ENCODE results near the gene ZC3HAV1L. TPM values are rescaled to one million over a fixed set of nuclear protein-coding genes. Genes with fewer than 3 reads are reported as not detected.
A peak's percentile ranks its signal among the peaks of the same experiment; 100 is the strongest.

Gene ZC3HAV1L
- 27.3 TPM for total RNA-seq (2021; ENCODE audit: unreplicated experiment)
- 8.3 TPM for polyA plus RNA-seq (2012; ENCODE audit: insufficient read length)
- percentile 86 among the genes with signal in this experiment for Bru-seq, nascent RNA
- percentile 94 among the genes with signal in this experiment for BruChase-seq, experiment 1, labeled RNA remaining after a 2-hour chase
- percentile 93 among the genes with signal in this experiment for BruChase-seq, experiment 2, labeled RNA remaining after a 6-hour chase
- long read RNA-seq: 0 reads

DNA sequence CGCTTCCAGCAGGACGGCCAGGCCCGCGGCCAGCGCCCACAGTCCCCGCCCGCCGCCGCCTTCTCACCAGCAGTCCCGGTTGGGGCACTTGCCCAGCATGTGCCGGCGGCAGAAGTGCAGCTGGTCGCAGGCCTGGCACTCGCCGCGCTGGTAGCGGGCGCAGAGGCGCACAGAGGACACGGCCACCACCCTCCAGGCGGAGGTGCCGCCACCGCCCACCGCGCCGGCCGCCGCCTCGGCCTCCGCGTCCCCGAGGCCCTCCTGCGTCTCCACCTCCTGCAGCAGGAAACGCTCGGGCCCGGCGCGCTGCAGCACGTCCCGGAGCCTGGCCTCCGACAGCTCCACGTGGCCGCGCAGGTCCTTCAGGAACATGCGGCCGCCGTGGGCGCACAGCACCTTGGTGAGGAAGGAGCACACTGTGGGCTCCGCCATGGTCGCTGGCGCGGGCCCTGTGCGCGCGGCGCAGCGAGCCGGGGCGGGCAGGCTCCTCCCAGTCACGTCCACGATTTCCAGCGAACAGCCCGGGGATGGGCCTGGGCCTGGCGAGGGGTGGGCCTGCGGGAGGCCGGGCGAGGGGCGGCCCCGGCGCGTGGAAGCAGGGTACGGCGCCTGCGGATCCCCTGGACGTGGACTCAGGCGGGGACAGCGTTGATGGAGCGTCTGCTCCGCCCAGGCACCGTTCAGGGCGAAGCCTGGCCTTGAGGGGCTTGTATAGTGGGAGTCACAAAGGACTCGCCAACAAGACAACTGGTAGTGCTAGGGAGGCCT is at the start of gene ZC3HAV1L:
TSS of gene ZC3HAV1L (minus strand) at position 457 of the 768 bp plus-strand sequence. CDS start at position 432, 25 bp downstream.
- Histone ChIP-seq H3K36me3 (ENCODE audit: control insufficient read depth, insufficient read depth, low read length) (peaks cover 6% of the 10 kb centered on the region), H3K27ac (ENCODE audit: low read length) (peak within 1 kb of the TSS; percentile 92), H3K4me1 (ENCODE audit: control insufficient read depth, insufficient read depth, low read length) (peaks cover 15% of the 10 kb centered on the region), H3K27me3 (ENCODE audit: control insufficient read depth, insufficient read depth, low read length) (no peaks in the 10 kb centered on the region), H3K4me3 (ENCODE audit: low read depth in 2 of 2, low read length in 2 of 2) (peak within 1 kb of the TSS; percentile 76 to 78), H3K9me3 (ENCODE audit: control insufficient read depth, insufficient read depth, low read depth, low read length) (no peaks in the 10 kb centered on the region)
- TF ChIP-seq SIN3A (IDR thresholded peaks at IDR 0.05; ENCODE audit: borderline replicate concordance, insufficient read depth, low read depth, low read length) (peak; percentile 20; the same call in 1 of the 2 replicates), REST (IDR thresholded peaks at IDR 0.05; ENCODE audit: insufficient read depth in 1 of 2, low read depth in 2 of 2, low read length in 1 of 2) (peak in 1 of 2 experiments; percentile 19; a peak in 1 of 4 replicates), TCF7L2 (IDR thresholded peaks at IDR 0.05; ENCODE audit: low read depth, low read length) (no peak), POLR2AphosphoS5 (IDR thresholded peaks at IDR 0.05; ENCODE audit: low read depth, low read length) (peak; percentile 77)
- no peak for DNase-seq (ENCODE audit: low read depth, low spot score)
- peak; percentile 97 for ATAC-seq
- no TSS peak for BruUV-seq (replicated peaks)
- intact Hi-C loops (cut with micrococcal nuclease; ENCODE audit: unreplicated experiment): no loop called here
- CTCF ChIA-PET: interaction anchor here (1.0 kb wide), 1 partner anchor 19 kb away, joined by 3 read pairs; no protein-coding TSS in a partner anchor
- in situ Hi-C loops (cut with HindIII; ENCODE audit: low pct_unique_long_range_greater_than_20kb, low sequenced_read_pairs): no loop called here
- POLR2A ChIA-PET: interaction anchor here (0.6 kb wide), 1 partner anchor 10 kb away, joined by 5 read pairs; no protein-coding TSS in a partner anchor

DNA sequence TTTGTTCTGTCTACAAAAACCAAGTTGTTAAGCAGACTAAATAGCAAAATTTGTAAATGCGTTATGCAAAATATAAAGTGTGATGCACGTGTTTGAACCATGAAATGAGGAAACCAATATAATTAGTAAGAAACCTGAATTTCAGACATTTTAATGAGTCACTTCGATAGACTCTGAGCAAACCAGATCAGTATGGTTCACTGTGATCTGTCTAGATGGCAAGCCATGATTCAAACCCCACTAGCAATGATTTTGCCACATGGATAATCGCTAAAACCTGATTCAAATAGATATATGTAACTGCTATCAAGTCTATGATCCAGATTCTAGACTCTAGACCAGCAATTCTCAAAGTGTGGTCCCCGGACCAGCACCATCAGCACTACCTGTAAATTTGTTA is 48.9 kb upstream of the ZC3HAV1L start:
- in situ Hi-C loops (cut with HindIII; ENCODE audit: low pct_unique_long_range_greater_than_20kb, low sequenced_read_pairs): no loop called here
- no peak overlapping the region for H3K27ac ChIP-seq (ENCODE audit: low read length)
- DNase-seq (ENCODE audit: low read depth, low spot score) (no peak), ATAC-seq (no peak)
- TF ChIP-seq SIN3A (IDR thresholded peaks at IDR 0.05; ENCODE audit: borderline replicate concordance, insufficient read depth, low read depth, low read length): no peak
- TF ChIP-seq REST (IDR thresholded peaks at IDR 0.05; ENCODE audit: insufficient read depth in 1 of 2, low read depth in 2 of 2, low read length in 1 of 2): no peak
- TF ChIP-seq, protein P1, sequence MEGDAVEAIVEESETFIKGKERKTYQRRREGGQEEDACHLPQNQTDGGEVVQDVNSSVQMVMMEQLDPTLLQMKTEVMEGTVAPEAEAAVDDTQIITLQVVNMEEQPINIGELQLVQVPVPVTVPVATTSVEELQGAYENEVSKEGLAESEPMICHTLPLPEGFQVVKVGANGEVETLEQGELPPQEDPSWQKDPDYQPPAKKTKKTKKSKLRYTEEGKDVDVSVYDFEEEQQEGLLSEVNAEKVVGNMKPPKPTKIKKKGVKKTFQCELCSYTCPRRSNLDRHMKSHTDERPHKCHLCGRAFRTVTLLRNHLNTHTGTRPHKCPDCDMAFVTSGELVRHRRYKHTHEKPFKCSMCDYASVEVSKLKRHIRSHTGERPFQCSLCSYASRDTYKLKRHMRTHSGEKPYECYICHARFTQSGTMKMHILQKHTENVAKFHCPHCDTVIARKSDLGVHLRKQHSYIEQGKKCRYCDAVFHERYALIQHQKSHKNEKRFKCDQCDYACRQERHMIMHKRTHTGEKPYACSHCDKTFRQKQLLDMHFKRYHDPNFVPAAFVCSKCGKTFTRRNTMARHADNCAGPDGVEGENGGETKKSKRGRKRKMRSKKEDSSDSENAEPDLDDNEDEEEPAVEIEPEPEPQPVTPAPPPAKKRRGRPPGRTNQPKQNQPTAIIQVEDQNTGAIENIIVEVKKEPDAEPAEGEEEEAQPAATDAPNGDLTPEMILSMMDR (IDR thresholded peaks at IDR 0.05): no peak
- TF ChIP-seq TCF7L2 (IDR thresholded peaks at IDR 0.05; ENCODE audit: low read depth, low read length): no peak
- TF ChIP-seq POLR2AphosphoS5 (IDR thresholded peaks at IDR 0.05; ENCODE audit: low read depth, low read length): no peak
- ChIA-PET CTCF (no interaction called here), POLR2A (no interaction called here)
- H3K4me3 ChIP-seq (ENCODE audit: low read depth in 2 of 2, low read length in 2 of 2): no peak overlapping the region
- H3K9me3 ChIP-seq (ENCODE audit: control insufficient read depth, insufficient read depth, low read depth, low read length): no peaks in the 10 kb centered on the region
- BruUV-seq (replicated peaks): no TSS peak
- intact Hi-C loops (cut with micrococcal nuclease; ENCODE audit: unreplicated experiment): no loop called here
- no peaks in the 10 kb centered on the region for H3K4me1 ChIP-seq (ENCODE audit: control insufficient read depth, insufficient read depth, low read length)
- no peaks in the 10 kb centered on the region for H3K27me3 ChIP-seq (ENCODE audit: control insufficient read depth, insufficient read depth, low read length)
- peaks cover 21% of the 10 kb centered on the region for H3K36me3 ChIP-seq (ENCODE audit: control insufficient read depth, insufficient read depth, low read length)
